Measurements from ENCODE around the gene RAP1A.

Gene RAP1A

GRCh38 chr1:111725192-111725591 is 105.6 kb downstream of the RAP1A start:
- TF ChIP-seq, protein P1, sequence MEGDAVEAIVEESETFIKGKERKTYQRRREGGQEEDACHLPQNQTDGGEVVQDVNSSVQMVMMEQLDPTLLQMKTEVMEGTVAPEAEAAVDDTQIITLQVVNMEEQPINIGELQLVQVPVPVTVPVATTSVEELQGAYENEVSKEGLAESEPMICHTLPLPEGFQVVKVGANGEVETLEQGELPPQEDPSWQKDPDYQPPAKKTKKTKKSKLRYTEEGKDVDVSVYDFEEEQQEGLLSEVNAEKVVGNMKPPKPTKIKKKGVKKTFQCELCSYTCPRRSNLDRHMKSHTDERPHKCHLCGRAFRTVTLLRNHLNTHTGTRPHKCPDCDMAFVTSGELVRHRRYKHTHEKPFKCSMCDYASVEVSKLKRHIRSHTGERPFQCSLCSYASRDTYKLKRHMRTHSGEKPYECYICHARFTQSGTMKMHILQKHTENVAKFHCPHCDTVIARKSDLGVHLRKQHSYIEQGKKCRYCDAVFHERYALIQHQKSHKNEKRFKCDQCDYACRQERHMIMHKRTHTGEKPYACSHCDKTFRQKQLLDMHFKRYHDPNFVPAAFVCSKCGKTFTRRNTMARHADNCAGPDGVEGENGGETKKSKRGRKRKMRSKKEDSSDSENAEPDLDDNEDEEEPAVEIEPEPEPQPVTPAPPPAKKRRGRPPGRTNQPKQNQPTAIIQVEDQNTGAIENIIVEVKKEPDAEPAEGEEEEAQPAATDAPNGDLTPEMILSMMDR (IDR thresholded peaks at IDR 0.05; ENCODE audit: low read depth, low read length): no peak
- DNase-seq (ENCODE audit: low read depth, low spot score): no peak
- no peak overlapping the region for H3K4me3 ChIP-seq (ENCODE audit: low read depth, low read length)
- in situ Hi-C loops (cut with HindIII; ENCODE audit: low sequenced_read_pairs): no loop called here

GRCh38 chr1:111727056-111727455 is 107.5 kb downstream of the RAP1A start:
- no peak for DNase-seq (ENCODE audit: low read depth, low spot score)
- in situ Hi-C loops (cut with HindIII; ENCODE audit: low sequenced_read_pairs): no loop called here
- TF ChIP-seq, protein P1 (IDR thresholded peaks at IDR 0.05; ENCODE audit: low read depth, low read length): no peak
- H3K4me3 ChIP-seq (ENCODE audit: low read depth, low read length): no peak overlapping the region

GRCh38 chr1:111729271-111729921 is 109.8 kb downstream of the RAP1A start:
- no peak for DNase-seq (ENCODE audit: low read depth, low spot score)
- in situ Hi-C loops (cut with HindIII; ENCODE audit: low sequenced_read_pairs): no loop called here
- no peak overlapping the region for H3K4me3 ChIP-seq (ENCODE audit: low read depth, low read length)
- TF ChIP-seq, protein P1 (IDR thresholded peaks at IDR 0.05; ENCODE audit: low read depth, low read length): no peak

- in situ Hi-C loops (cut with HindIII; ENCODE audit: low sequenced_read_pairs): no loop called here
- H3K4me3 ChIP-seq (ENCODE audit: low read depth, low read length): no peak overlapping the region
- TF ChIP-seq, protein P1 (IDR thresholded peaks at IDR 0.05; ENCODE audit: low read depth, low read length): no peak
- DNase-seq (ENCODE audit: low read depth, low spot score): no peak
Measured at GRCh38 chr1:111729946-111730681, 110.5 kb downstream of the RAP1A start.

GRCh38 chr1:111730706-111731105 is 111.1 kb downstream of the RAP1A start:
- in situ Hi-C loops (cut with HindIII; ENCODE audit: low sequenced_read_pairs): no loop called here
- no peak for DNase-seq (ENCODE audit: low read depth, low spot score)
- H3K4me3 ChIP-seq (ENCODE audit: low read depth, low read length): no peak overlapping the region
- TF ChIP-seq, protein P1 (IDR thresholded peaks at IDR 0.05; ENCODE audit: low read depth, low read length): no peak

DNA sequence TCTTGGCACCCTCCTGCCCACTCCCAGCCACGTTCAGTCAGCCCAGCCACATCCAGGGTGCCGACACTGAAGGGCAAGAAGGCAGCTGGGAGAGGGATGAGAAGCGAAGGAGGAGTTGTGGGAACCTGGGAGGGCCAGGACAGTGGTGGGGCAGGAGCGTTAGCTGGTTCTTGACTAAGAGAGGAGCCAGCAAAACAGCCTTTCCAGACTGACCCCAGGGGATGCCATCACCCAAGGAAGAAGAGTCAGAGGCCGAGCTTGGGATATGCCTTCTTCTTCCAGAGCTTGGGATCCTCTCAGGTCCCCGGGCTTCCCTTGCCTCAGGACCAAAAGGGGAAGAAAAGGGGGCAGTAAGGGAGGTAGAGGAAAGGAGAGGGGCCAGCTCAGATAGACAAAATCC is 112.4 kb downstream of the RAP1A start:
- no peak overlapping the region for H3K4me3 ChIP-seq (ENCODE audit: low read depth, low read length)
- TF ChIP-seq, protein P1 (IDR thresholded peaks at IDR 0.05; ENCODE audit: low read depth, low read length): no peak
- in situ Hi-C loops (cut with HindIII; ENCODE audit: low sequenced_read_pairs): no loop called here
- no peak for DNase-seq (ENCODE audit: low read depth, low spot score)
